Hypothalamus (tissue), 51 donors: Measurements from ENCODE around the gene SF3B2.
"Not testable (repeated sequence)": the region's sequence is repeated elsewhere in the genome, so short reads cannot be mapped to it uniquely, and the experiment has no call there.

Source experiments
- DNase-seq, 51 donors: peaks; one replicate each; lab custom pipeline; 2025; lab: John Stamatoyannopoulos, UW

SF3B2 gene, protein sequence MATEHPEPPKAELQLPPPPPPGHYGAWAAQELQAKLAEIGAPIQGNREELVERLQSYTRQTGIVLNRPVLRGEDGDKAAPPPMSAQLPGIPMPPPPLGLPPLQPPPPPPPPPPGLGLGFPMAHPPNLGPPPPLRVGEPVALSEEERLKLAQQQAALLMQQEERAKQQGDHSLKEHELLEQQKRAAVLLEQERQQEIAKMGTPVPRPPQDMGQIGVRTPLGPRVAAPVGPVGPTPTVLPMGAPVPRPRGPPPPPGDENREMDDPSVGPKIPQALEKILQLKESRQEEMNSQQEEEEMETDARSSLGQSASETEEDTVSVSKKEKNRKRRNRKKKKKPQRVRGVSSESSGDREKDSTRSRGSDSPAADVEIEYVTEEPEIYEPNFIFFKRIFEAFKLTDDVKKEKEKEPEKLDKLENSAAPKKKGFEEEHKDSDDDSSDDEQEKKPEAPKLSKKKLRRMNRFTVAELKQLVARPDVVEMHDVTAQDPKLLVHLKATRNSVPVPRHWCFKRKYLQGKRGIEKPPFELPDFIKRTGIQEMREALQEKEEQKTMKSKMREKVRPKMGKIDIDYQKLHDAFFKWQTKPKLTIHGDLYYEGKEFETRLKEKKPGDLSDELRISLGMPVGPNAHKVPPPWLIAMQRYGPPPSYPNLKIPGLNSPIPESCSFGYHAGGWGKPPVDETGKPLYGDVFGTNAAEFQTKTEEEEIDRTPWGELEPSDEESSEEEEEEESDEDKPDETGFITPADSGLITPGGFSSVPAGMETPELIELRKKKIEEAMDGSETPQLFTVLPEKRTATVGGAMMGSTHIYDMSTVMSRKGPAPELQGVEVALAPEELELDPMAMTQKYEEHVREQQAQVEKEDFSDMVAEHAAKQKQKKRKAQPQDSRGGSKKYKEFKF

GRCh38 chr11:66051766-66052663 is at the start of gene SF3B2:
SF3B2 (plus strand) TSS chr11:66052364; CDS start chr11:66052385, 21 bp downstream.
- DNase-seq = peak; percentile 54 to 100 (median 97)

DNA sequence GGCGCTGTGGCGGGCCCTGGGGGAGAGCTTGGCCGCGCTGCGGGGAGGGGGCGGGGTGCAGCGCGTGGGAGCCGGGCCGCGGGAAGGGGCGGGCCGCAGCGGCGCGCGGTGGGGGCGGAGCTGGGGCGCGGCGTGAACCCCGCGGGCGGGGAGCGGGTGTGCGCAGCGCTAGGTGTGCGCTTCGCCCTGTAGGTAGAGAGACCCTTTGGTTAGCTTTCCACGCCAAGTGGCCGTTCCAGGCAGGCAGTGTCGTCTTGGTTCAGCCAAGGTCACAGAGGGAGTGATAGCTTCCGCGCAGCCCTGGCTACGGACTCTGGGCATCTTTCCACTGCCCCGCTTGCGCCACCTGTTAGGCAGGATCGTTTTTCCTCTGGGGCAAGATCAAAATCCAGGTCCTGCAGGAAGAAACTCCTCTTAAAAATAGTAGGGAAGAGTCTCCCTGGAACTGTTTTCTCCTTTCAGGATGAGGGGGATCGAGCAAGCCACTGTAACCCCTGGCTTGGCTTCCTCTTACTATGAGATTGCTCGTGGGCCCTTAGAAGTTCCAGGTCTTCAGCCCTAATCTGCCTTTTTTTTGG is 49.4 kb upstream of the SF3B2 start:
- peak in 16 of 51 donors; percentile 23 to 91 (median 60) for DNase-seq

DNA sequence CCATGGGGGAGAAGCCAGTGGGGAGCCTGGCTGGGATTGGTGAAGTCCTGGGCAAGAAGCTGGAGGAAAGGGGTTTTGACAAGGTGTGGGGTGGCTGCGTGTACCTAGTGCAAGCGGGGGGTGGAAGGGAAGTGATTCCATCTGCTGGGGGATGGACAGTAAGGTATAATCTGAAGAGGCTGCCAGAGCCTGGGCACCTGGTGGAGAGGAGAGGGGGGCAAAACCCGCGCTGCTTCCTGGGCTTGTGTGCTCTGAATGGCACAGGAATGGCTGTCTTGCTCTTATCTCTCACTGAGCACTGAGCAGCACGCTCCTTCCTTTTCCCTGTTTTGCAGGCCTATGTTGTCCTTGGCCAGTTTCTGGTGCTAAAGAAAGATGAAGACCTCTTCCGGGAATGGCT is 48.9 kb upstream of the SF3B2 start:
- no peak for DNase-seq

GRCh38 chr11:66004186-66004585 is 48.0 kb upstream of the SF3B2 start:
- no peak for DNase-seq

GRCh38 chr11:66006134-66006890 is 45.9 kb upstream of the SF3B2 start:
- DNase-seq = no peak

DNA sequence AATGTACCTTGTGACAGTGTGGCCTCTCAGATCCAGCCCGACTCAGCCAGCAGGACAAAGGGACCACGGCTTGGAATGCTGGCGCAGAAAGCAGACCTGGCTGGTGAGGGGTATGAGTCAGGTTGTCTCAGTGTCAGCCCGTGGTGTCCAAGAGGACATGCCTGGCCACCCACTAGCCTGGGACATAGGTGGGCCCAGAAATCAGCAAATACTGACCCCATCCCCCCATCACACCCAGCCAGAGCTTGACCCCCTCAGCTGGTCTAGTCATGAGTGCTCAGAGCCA is 45.3 kb upstream of the SF3B2 start:
- no peak for DNase-seq

DNA sequence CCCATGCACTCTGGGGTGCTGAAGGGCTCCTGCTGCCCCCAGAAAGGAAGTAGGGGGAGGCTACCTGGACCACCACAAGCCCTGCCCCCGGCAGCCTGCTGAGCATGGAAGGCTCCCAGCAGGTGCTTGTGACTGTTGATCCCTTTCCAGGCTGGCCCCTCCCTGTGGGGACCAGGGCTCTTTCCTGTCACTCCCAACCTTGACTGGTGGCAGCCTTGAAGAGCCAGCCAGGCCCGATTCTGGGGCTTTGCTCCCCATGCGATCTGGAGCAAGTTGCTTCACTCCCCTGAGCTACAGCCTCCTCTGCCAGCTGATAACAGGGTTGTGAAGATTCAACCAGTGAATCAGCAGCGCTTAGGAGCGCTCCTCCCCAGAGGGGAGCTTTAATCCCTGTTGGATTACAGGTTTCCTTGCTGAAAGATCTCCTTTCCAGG is 44.9 kb upstream of the SF3B2 start:
- DNase-seq = no peak

DNA sequence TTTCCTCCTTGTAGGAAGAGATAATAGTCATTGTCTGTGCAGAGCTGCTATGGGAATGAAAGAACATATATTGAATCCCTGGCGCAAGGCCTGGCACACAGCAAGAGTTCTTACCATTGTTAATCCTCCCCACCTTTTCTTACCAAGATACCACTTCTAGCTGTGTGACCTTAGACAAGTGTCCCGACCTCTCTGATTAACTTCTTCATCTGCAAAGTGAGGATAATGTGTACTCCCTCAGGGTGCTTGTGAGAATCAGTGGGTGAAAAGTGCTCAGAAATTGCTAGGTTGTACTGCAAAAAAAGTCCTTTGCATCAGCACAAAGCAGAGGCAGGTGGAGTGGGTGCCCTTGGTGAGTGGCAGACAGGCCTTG is 44.1 kb upstream of the SF3B2 start:
- no peak for DNase-seq

DNA sequence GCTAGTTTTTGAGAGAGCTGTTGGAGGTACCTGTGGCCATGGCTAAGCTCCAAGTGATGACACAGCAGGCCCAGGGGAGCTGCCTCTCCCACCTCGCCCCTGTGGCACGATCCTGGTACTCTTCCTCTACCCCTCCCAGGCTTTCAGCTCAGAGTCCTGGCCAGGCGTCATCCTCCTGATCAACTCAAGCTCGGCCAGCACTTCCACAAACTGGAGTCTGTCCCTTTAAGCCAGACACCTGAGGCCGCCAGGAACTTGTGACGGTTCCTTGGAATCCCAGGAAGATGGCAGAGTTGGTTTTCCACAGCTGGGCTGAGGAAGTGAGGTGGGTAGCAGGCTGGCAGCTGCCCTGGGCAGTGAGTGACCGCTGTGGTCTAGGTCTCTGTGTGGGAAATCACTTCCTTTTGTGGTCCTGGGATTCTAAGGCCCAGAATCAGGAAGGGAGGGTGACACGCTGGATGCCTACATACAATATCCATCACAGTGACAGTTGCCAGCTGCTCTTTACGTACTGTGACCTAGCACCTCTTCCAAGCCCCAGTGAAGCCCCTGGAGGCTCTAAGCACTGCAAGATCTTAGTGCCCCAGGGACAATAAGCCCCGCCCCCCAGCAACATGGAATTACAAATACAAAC is 43.6 kb upstream of the SF3B2 start:
- no peak for DNase-seq

GRCh38 chr11:66010036-66010435 is 42.1 kb upstream of the SF3B2 start:
- not testable (repeated sequence) for DNase-seq

- DNase-seq = no peak
Measured at GRCh38 chr11:66011239-66011784, 40.9 kb upstream of the SF3B2 start.

DNA sequence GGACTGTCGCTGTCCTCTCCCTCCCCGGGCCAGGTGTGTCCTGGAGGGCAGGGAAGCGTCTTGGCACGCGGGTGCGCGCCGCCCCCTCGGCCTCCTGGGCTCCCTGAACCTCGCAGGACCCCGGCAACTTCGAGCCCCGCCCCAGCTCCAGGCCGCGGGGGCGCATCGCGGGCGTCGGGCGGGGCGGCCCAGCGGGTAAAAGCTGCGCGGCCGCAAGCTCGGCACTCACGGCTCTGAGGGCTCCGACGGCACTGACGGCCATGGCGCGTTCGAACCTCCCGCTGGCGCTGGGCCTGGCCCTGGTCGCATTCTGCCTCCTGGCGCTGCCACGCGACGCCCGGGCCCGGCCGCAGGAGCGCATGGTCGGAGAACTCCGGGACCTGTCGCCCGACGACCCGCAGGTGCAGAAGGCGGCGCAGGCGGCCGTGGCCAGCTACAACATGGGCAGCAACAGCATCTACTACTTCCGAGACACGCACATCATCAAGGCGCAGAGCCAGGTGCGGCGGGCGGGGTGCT is 40.3 kb upstream of the SF3B2 start, which contains the start of gene CST6:
TSS of gene CST6 (plus strand) at position 224 of the 519 bp plus-strand sequence. CDS start at position 261, 37 bp downstream.
- no peak for DNase-seq

- DNase-seq = no peak
Measured at GRCh38 chr11:66012371-66012945, 39.7 kb upstream of the SF3B2 start.

- DNase-seq = peak in 1 of 51 donors; percentile 7
Measured at GRCh38 chr11:66012946-66013761, 39.0 kb upstream of the SF3B2 start.

DNA sequence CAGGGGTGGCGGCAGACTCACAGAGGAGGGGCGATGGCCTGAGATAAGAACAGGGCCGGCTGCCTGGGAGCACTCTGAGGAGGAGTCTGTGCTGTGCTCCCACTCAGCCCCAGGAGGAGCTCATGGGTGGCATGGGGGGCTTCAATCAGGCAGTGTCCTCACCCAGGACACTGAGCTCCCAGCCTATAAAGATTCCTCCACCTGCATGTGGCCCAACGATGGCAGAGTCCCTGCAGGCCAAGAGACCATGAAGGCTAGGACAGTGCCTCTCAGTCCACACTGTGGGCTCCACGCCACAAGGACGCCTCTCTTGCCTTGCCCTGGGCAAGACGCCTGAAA is 38.4 kb upstream of the SF3B2 start:
- no peak for DNase-seq

- no peak for DNase-seq
Measured at GRCh38 chr11:66014804-66015453, 37.2 kb upstream of the SF3B2 start.

GRCh38 chr11:66015454-66015881 is 36.7 kb upstream of the SF3B2 start:
- no peak for DNase-seq
